ENCODE data around the gene CARD9.
A peak's percentile ranks its signal among the peaks of the same experiment; 100 is the strongest.

The CARD9 gene

GRCh38 chr9:136400038-136400834 lies 26.8 kb upstream of the CARD9 start, which contains the start of gene SNAPC4:
SNAPC4 (minus strand) TSS chr9:136400170; CDS start chr9:136398428, 1,742 bp downstream.
- peak; percentile 94 for DNase-seq (ENCODE audit: low read depth)
- peak; percentile 87 for TF ChIP-seq CTCF (IDR thresholded peaks at IDR 0.05; ENCODE audit: insufficient read depth, low read depth, low read length, missing control alignments)
- H3K4me3 ChIP-seq (ENCODE audit: low read depth, low read length): peak within 1 kb of the TSS; percentile 95

- H3K4me3 ChIP-seq (ENCODE audit: low read depth, low read length): peak overlapping the region; percentile 95
- no peak for TF ChIP-seq CTCF (IDR thresholded peaks at IDR 0.05; ENCODE audit: insufficient read depth, low read depth, low read length, missing control alignments)
- DNase-seq (ENCODE audit: low read depth): peak; percentile 47
These were observed 25.9 kb upstream of the CARD9 start for GRCh38 chr9:136399176-136400037.

GRCh38 chr9:136398286-136398685 lies 24.8 kb upstream of the CARD9 start:
- no peak for TF ChIP-seq CTCF (IDR thresholded peaks at IDR 0.05; ENCODE audit: insufficient read depth, low read depth, low read length, missing control alignments)
- DNase-seq (ENCODE audit: low read depth): no peak
- H3K4me3 ChIP-seq (ENCODE audit: low read depth, low read length): no peak overlapping the region

GRCh38 chr9:136397643-136398042 lies 24.2 kb upstream of the CARD9 start:
- TF ChIP-seq CTCF (IDR thresholded peaks at IDR 0.05; ENCODE audit: insufficient read depth, low read depth, low read length, missing control alignments): no peak
- H3K4me3 ChIP-seq (ENCODE audit: low read depth, low read length): no peak overlapping the region
- no peak for DNase-seq (ENCODE audit: low read depth)

GRCh38 chr9:136396219-136396515 lies 22.7 kb upstream of the CARD9 start:
- no peak overlapping the region for H3K4me3 ChIP-seq (ENCODE audit: low read depth, low read length)
- TF ChIP-seq CTCF (IDR thresholded peaks at IDR 0.05; ENCODE audit: insufficient read depth, low read depth, low read length, missing control alignments): no peak
- no peak for DNase-seq (ENCODE audit: low read depth)

GRCh38 chr9:136395345-136396218 lies 22.1 kb upstream of the CARD9 start:
- no peak for DNase-seq (ENCODE audit: low read depth)
- TF ChIP-seq CTCF (IDR thresholded peaks at IDR 0.05; ENCODE audit: insufficient read depth, low read depth, low read length, missing control alignments): no peak
- H3K4me3 ChIP-seq (ENCODE audit: low read depth, low read length): no peak overlapping the region

Data from GM12865 (cell line).